Measurements from ENCODE around the gene GSTM2. TPM values are rescaled to one million over a fixed set of nuclear protein-coding genes. Genes with fewer than 3 reads are reported as not detected.
"Not testable (repeated sequence)": the region's sequence is repeated elsewhere in the genome, so short reads cannot be mapped to it uniquely, and the experiment has no call there.

The GSTM2 gene
- total RNA-seq, 1 experiment from 2014 or later, result 14.9 TPM

GRCh38 chr1:109697066-109697465 is 29.2 kb downstream of the GSTM2 start:
- no peak overlapping the region for H3K4me3 Mint-ChIP-seq
- no peak overlapping the region for H3K27ac Mint-ChIP-seq
- Histone ChIP-seq H2BK5ac (ENCODE audit: insufficient read length, low read length) (no peak overlapping the region), H4K91ac (ENCODE audit: insufficient read length, low read depth, low read length) (no peak overlapping the region), H3K27me3 (ENCODE audit: insufficient read depth, low read length) (no peaks in the 10 kb centered on the region), H3K4me1 (ENCODE audit: insufficient read depth, low read length) (no peaks in the 10 kb centered on the region), H2BK20ac (ENCODE audit: low read depth, low read length, poor library complexity, severe bottlenecking) (no peak overlapping the region), H2BK120ac (ENCODE audit: low read depth, low read length, poor library complexity, severe bottlenecking) (no peak overlapping the region), H4K5ac (ENCODE audit: insufficient read length, low read depth, low read length) (no peak overlapping the region), H4K8ac (replicated peaks; ENCODE audit: insufficient read length, low read depth, low read length) (no peak overlapping the region), H3K9ac (ENCODE audit: extremely low read depth, insufficient read length, low read length) (no peak overlapping the region), H4K20me1 (ENCODE audit: control insufficient read depth, insufficient read depth, insufficient read length) (no peaks in the 10 kb centered on the region), H3K23ac (ENCODE audit: insufficient read length, low read depth, low read length) (no peak overlapping the region), H3K27ac (ENCODE audit: insufficient read length, low read depth, low read length) (no peak overlapping the region), H3K4me2 (ENCODE audit: insufficient read depth, insufficient read length, low read length) (no peak overlapping the region), H3K4ac (ENCODE audit: low read depth, low read length) (no peak overlapping the region), H3K18ac (ENCODE audit: insufficient read length, low read depth, low read length) (no peak overlapping the region), H3K9me3 (ENCODE audit: control insufficient read depth, low read depth, low read length) (no peaks in the 10 kb centered on the region), H2BK15ac (ENCODE audit: low read depth, low read length) (no peak overlapping the region), H2BK12ac (ENCODE audit: insufficient read length, low read depth, low read length) (no peak overlapping the region), H3K23me2 (ENCODE audit: insufficient read length, low read depth, low read length, poor library complexity, severe bottlenecking) (no peaks in the 10 kb centered on the region), H3K56ac (ENCODE audit: insufficient read length, low read depth, low read length) (no peak overlapping the region), H2AK5ac (ENCODE audit: insufficient read length, low read length) (no peak overlapping the region), H2AFZ (ENCODE audit: low read length) (no peak overlapping the region), H3K14ac (ENCODE audit: insufficient read depth, low read length) (no peak overlapping the region), H3K79me1 (ENCODE audit: insufficient read depth, low read depth, low read length, poor library complexity, severe bottlenecking) (no peaks in the 10 kb centered on the region), H3K79me2 (ENCODE audit: insufficient read depth, low read length) (no peaks in the 10 kb centered on the region), H3T11ph (ENCODE audit: low read length) (no peak overlapping the region)
- no peak for DNase-seq
- H3K36me3 Mint-ChIP-seq (ENCODE audit: insufficient read depth in 1 of 3, low read depth in 3 of 3), result no peaks in the 10 kb centered on the region
- 0 out of 4 replicates have a peak, but pooled peaks cover 0 to 4% of the 10 kb centered on the region in 2 experiments for H3K4me1 Mint-ChIP-seq
- no peak for TF ChIP-seq CTCF (conservative IDR thresholded peaks at IDR 0.05)
- no peaks in the 10 kb centered on the region for H3K27me3 Mint-ChIP-seq (ENCODE audit: low read depth)
- no peaks in the 10 kb centered on the region for H3K9me3 Mint-ChIP-seq
- no CpG with 5 or more reads among the region's 4 CpGs for WGBS (ENCODE audit: extremely low coverage, insufficient read length, low lambda C conversion rate)

GRCh38 chr1:109697861-109698260 is 30.0 kb downstream of the GSTM2 start:
- not testable (repeated sequence) for H3K36me3 Mint-ChIP-seq (ENCODE audit: insufficient read depth in 1 of 3, low read depth in 3 of 3); H3K4me1 ChIP-seq (ENCODE audit: insufficient read depth, low read length)

More at GRCh38 chr1:109697861-109698260, 30.0 kb downstream of the GSTM2 start:
- no CpG with 5 or more reads among the region's 4 CpGs for WGBS (ENCODE audit: extremely low coverage, insufficient read length, low lambda C conversion rate)
- H3K23ac ChIP-seq (ENCODE audit: insufficient read length, low read depth, low read length); H2BK12ac ChIP-seq (ENCODE audit: insufficient read length, low read depth, low read length); H2BK20ac ChIP-seq (ENCODE audit: low read depth, low read length, poor library complexity, severe bottlenecking); H3K4me3 Mint-ChIP-seq; H4K20me1 ChIP-seq (ENCODE audit: control insufficient read depth, insufficient read depth, insufficient read length); H3K9ac ChIP-seq (ENCODE audit: extremely low read depth, insufficient read length, low read length); H3K27me3 Mint-ChIP-seq (ENCODE audit: low read depth); H3K4me2 ChIP-seq (ENCODE audit: insufficient read depth, insufficient read length, low read length); H3K9me3 Mint-ChIP-seq; H4K91ac ChIP-seq (ENCODE audit: insufficient read length, low read depth, low read length); H4K8ac ChIP-seq (replicated peaks; ENCODE audit: insufficient read length, low read depth, low read length); H3K79me1 ChIP-seq (ENCODE audit: insufficient read depth, low read depth, low read length, poor library complexity, severe bottlenecking); H3K4me1 Mint-ChIP-seq; DNase-seq; H2BK120ac ChIP-seq (ENCODE audit: low read depth, low read length, poor library complexity, severe bottlenecking); H3K14ac ChIP-seq (ENCODE audit: insufficient read depth, low read length); H2AK5ac ChIP-seq (ENCODE audit: insufficient read length, low read length); H3K9me3 ChIP-seq (ENCODE audit: control insufficient read depth, low read depth, low read length); H3K4ac ChIP-seq (ENCODE audit: low read depth, low read length); H3K27ac ChIP-seq (ENCODE audit: insufficient read length, low read depth, low read length); H3K18ac ChIP-seq (ENCODE audit: insufficient read length, low read depth, low read length); H3T11ph ChIP-seq (ENCODE audit: low read length); H4K5ac ChIP-seq (ENCODE audit: insufficient read length, low read depth, low read length); H3K56ac ChIP-seq (ENCODE audit: insufficient read length, low read depth, low read length); H3K79me2 ChIP-seq (ENCODE audit: insufficient read depth, low read length); H3K27ac Mint-ChIP-seq; H3K27me3 ChIP-seq (ENCODE audit: insufficient read depth, low read length); H2BK15ac ChIP-seq (ENCODE audit: low read depth, low read length); H2AFZ ChIP-seq (ENCODE audit: low read length); H2BK5ac ChIP-seq (ENCODE audit: insufficient read length, low read length); H3K23me2 ChIP-seq (ENCODE audit: insufficient read length, low read depth, low read length, poor library complexity, severe bottlenecking): not testable (repeated sequence)
